ENCODE data around the gene RC3H1. TPM values are rescaled to one million over a fixed set of nuclear protein-coding genes. Genes with fewer than 3 reads are reported as not detected.

The RC3H1 gene
- total and polyA plus RNA-seq, 2 of the 13 experiments (the other 11 are each of a cell fraction or from before 2014, with no cell fraction given): 11.2 to 19.6 TPM

DNA sequence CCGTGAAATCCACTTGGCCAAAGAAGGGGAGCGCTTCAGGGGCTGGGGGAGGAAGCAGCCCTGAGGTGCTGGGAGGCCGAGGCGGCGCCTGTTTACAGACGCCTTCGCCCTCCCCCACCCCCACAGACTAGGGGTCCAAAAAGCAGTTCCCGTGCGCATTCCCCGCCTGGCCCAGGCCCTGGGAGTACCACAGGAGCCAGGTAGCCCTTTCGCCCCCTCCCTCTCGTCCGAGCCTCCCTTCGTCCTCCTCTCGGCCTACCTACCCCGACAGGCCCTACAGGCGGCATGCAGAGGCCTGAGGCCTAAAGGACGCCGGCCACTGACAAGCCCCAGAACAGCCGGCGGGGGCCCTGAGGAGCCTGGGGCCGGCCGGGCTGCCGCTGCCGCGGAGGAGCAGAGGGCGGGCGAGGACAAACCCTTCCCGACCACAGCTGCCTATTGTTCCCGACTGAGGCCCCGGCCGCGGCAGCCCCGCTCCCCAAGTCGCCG is 522 bp downstream of the RC3H1 start (continued):
- TF ChIP-seq, protein P1, sequence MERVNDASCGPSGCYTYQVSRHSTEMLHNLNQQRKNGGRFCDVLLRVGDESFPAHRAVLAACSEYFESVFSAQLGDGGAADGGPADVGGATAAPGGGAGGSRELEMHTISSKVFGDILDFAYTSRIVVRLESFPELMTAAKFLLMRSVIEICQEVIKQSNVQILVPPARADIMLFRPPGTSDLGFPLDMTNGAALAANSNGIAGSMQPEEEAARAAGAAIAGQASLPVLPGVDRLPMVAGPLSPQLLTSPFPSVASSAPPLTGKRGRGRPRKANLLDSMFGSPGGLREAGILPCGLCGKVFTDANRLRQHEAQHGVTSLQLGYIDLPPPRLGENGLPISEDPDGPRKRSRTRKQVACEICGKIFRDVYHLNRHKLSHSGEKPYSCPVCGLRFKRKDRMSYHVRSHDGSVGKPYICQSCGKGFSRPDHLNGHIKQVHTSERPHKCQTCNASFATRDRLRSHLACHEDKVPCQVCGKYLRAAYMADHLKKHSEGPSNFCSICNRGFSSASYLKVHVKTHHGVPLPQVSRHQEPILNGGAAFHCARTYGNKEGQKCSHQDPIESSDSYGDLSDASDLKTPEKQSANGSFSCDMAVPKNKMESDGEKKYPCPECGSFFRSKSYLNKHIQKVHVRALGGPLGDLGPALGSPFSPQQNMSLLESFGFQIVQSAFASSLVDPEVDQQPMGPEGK (CRISPR knock-in tag; IDR thresholded peaks at IDR 0.05): peak; percentile 61; the same call in 1 of the 2 replicates
- no peak for TF ChIP-seq DMAP1 (CRISPR knock-in tag; IDR thresholded peaks at IDR 0.05)
- no peak for TF ChIP-seq TCF12 (IDR thresholded peaks at IDR 0.05)
- no peak for TF ChIP-seq TCF12 (CRISPR knock-in tag; IDR thresholded peaks at IDR 0.05)
- no peak for TF ChIP-seq RARG (CRISPR knock-in tag; IDR thresholded peaks at IDR 0.05; ENCODE audit: low read depth)
- TF ChIP-seq ZNF589 (CRISPR knock-in tag; conservative IDR thresholded peaks at IDR 0.05): no peak
- 0 out of 2 replicates have a peak, but pooled peaks have one; percentile 37 for TF ChIP-seq SIN3A (IDR thresholded peaks at IDR 0.05; ENCODE audit: borderline replicate concordance, low read depth, low read length)
- TF ChIP-seq IKZF1 (IDR thresholded peaks at IDR 0.05): no peak
- TF ChIP-seq MED13 (CRISPR knock-in tag; IDR thresholded peaks at IDR 0.05): no peak
- no peak for TF ChIP-seq SOX5 (CRISPR knock-in tag; IDR thresholded peaks at IDR 0.05; ENCODE audit: borderline replicate concordance)
- no peak for TF ChIP-seq MEIS1 (CRISPR knock-in tag; IDR thresholded peaks at IDR 0.05; ENCODE audit: borderline replicate concordance)
- TF ChIP-seq ZNF256 (CRISPR knock-in tag; conservative IDR thresholded peaks at IDR 0.05): no peak
- TF ChIP-seq ZNF788 (CRISPR knock-in tag; IDR thresholded peaks at IDR 0.05; ENCODE audit: borderline replicate concordance): no peak
- no peak for TF ChIP-seq SRF (IDR thresholded peaks at IDR 0.05; ENCODE audit: low read depth, low read length)
- TF ChIP-seq, protein P2, sequence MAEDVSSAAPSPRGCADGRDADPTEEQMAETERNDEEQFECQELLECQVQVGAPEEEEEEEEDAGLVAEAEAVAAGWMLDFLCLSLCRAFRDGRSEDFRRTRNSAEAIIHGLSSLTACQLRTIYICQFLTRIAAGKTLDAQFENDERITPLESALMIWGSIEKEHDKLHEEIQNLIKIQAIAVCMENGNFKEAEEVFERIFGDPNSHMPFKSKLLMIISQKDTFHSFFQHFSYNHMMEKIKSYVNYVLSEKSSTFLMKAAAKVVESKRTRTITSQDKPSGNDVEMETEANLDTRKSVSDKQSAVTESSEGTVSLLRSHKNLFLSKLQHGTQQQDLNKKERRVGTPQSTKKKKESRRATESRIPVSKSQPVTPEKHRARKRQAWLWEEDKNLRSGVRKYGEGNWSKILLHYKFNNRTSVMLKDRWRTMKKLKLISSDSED (CRISPR knock-in tag; IDR thresholded peaks at IDR 0.05): 0 out of 2 replicates have a peak, but pooled peaks have one; percentile 55
- TF ChIP-seq ZNF101 (CRISPR knock-in tag; IDR thresholded peaks at IDR 0.05; ENCODE audit: borderline replicate concordance, low read depth): no peak
- 0 out of 2 replicates have a peak, but pooled peaks have one; percentile 8 for TF ChIP-seq KLF9 (CRISPR knock-in tag; IDR thresholded peaks at IDR 0.05; ENCODE audit: low read depth)
- no peak for TF ChIP-seq NPAS2 (CRISPR knock-in tag; IDR thresholded peaks at IDR 0.05; ENCODE audit: borderline replicate concordance)
- TF ChIP-seq ZNF7 (CRISPR knock-in tag; IDR thresholded peaks at IDR 0.05): no peak
- TF ChIP-seq AKAP8 (CRISPR knock-in tag; IDR thresholded peaks at IDR 0.05): no peak
- no peak for TF ChIP-seq CBX2 (IDR thresholded peaks at IDR 0.05; ENCODE audit: low read depth, low read length)
- TF ChIP-seq CBX2 (CRISPR knock-in tag; IDR thresholded peaks at IDR 0.05; ENCODE audit: low read depth): no peak
- TF ChIP-seq MTF1 (CRISPR knock-in tag; IDR thresholded peaks at IDR 0.05): no peak
- TF ChIP-seq ZSCAN21 (CRISPR knock-in tag; IDR thresholded peaks at IDR 0.05; ENCODE audit: borderline replicate concordance): 0 out of 2 replicates have a peak, but pooled peaks have one; percentile 1
- no peak for TF ChIP-seq ZNF790 (CRISPR knock-in tag; IDR thresholded peaks at IDR 0.05; ENCODE audit: borderline replicate concordance)

Data from HepG2 (cell line).